Stimulated activated CD4-positive, alpha-beta T cell treated with anti-CD3 and anti-CD28 coated beads, TNF-alpha, amount 100 ng/mL, for 4 hours (primary cell): ENCODE measurements around the gene TAAR5.
"Not testable (repeated sequence)": the region's sequence is repeated elsewhere in the genome, so short reads cannot be mapped to it uniquely, and the experiment has no call there.

Experiments
- DNase-seq, 3 experiments: peaks; one replicate each; pipeline ENCODE4 v3.0.0-alpha.2; 2020; ENCODE audit warnings: low read depth in 3 of 3

The TAAR5 gene

DNA sequence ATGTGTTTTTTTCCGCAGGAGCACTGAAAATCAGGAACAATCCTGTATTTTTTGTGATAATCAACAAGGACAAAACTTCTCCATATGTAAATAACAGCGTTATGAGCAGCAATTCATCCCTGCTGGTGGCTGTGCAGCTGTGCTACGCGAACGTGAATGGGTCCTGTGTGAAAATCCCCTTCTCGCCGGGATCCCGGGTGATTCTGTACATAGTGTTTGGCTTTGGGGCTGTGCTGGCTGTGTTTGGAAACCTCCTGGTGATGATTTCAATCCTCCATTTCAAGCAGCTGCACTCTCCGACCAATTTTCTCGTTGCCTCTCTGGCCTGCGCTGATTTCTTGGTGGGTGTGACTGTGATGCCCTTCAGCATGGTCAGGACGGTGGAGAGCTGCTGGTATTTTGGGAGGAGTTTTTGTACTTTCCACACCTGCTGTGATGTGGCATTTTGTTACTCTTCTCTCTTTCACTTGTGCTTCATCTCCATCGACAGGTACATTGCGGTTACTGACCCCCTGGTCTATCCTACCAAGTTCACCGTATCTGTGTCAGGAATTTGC, 19.2 kb downstream of the TAAR5 start, which contains the start of gene TAAR6:
Gene TAAR6, plus strand, starts transcription at position 102 of the 557 bp plus-strand sequence. Its CDS starts 0 bp downstream, at position 102.
- DNase-seq: no peak

- no peak for DNase-seq
These were observed 20.4 kb downstream of the TAAR5 start for GRCh38 chr6:132569170-132569569.

GRCh38 chr6:132568611-132569010, 20.9 kb downstream of the TAAR5 start:
- DNase-seq: no peak

GRCh38 chr6:132567566-132567965, 22.0 kb downstream of the TAAR5 start:
- DNase-seq: no peak

- no peak for DNase-seq
These were observed 23.1 kb downstream of the TAAR5 start for GRCh38 chr6:132566404-132566803.

- not testable (repeated sequence) for DNase-seq
These were observed 29.5 kb downstream of the TAAR5 start for GRCh38 chr6:132560087-132560486.

- no peak for DNase-seq
These were observed 37.2 kb downstream of the TAAR5 start, which contains the start of gene TAAR8 for GRCh38 chr6:132552372-132552771. Gene TAAR8, plus strand, starts transcription at chr6:132552672. Its CDS starts 21 bp downstream, at chr6:132552693.

DNA sequence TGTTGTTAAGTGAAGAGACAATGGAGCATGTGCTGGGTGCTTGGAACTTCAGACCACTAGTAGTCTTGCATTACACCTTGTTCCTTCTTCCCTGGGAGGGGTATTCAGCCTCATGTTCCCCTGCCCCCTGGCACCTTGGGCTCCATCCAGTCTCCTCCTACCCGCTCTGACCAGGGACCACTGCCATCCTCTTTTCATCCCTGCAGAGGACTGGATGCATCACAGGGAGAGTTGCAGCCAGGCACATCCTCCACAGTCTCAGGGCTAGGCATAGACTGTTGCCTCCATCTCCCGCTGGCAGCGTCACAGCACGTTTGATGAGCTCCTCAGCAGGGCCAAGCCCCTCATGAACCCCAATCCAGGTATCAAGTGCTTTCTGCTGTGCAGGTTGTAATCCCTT, 38.3 kb downstream of the TAAR5 start:
- no peak for DNase-seq

- no peak for DNase-seq
These were observed 40.6 kb downstream of the TAAR5 start for GRCh38 chr6:132548746-132549463.

DNA sequence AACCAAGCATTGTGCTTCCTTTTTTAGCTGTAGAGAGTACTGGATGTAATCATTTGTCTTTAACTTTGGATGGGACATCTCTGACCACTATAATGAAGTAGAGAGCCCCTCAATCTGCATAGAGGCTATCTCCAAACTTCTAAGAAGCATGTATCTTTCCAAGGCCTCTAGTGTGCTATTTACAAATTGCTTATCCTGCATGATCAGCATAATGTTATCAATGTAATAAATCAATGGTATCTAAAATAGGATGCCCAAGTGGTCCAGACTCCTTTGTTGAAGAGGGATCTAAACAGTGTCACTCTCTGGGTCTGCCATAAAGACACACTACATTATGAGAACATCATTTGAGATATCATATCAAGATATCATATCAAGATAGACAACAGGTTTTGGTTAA, 44.7 kb downstream of the TAAR5 start:
- DNase-seq: no peak
